Breast epithelium (tissue), 3 donors: Measurements from ENCODE around the gene ZDHHC21.

Source experiments
- CTCF ChIP-seq, 3 donors: fragments of 450-650 bp; IDR thresholded peaks; one replicate each; pipeline ENCODE4 v1.5.1; 2016 to 2017; ENCODE audit warnings: antibody characterized with exemption in 3 of 3, mild to moderate bottlenecking in 3 of 3, moderate library complexity in 3 of 3
- POLR2A ChIP-seq: fragments of 450-650 bp; IDR thresholded peaks from one replicate; pipeline ENCODE4 v1.6.1; 2016; ENCODE audit warnings: antibody characterized with exemption, mild to moderate bottlenecking, moderate library complexity

GRCh38 chr9:14640967-14641366 is 52.3 kb downstream of the ZDHHC21 start:
- TF ChIP-seq POLR2A = no peak
- TF ChIP-seq CTCF (IDR thresholded peaks at IDR 0.05) = no peak
